Left lung (tissue), 10 donors: ENCODE data around the gene GRIA2. TPM values are rescaled to one million over a fixed set of nuclear protein-coding genes. Genes with fewer than 3 reads are reported as not detected.

ENCODE experiments used
- ATAC-seq: fragments of 200-7000 bp; cut with Tn5 transposase; one replicate; pipeline ENCODE4 v1.9.1; 2020; ENCODE audit warnings: moderate library complexity
- DNase-seq, 4 donors: peaks; one replicate each; pipeline ENCODE4 v3.0.0-alpha.2; 2013 to 2020
- H3K27ac ChIP-seq, 2 donors: fragments of 200-600 bp; sonication (generic) in 1 of 2; one replicate each; pipeline versions ENCODE4 v1.5.0 to v1.8.0; 2020 to 2021
- H3K27me3 ChIP-seq, 2 donors: fragments of 200-600 bp; sonication (generic) in 1 of 2; one replicate each; pipeline versions ENCODE4 v1.5.0 to v1.8.0; 2020 to 2021
- H3K36me3 ChIP-seq, 2 donors: fragments of 200-600 bp; sonication (generic) in 1 of 2; one replicate each; pipeline versions ENCODE4 v1.5.0 to v1.8.0; 2020 to 2021
- H3K4me1 ChIP-seq, 2 donors: fragments of 200-600 bp; one replicate each; pipeline ENCODE4 v1.8.0; 2021
- H3K4me3 ChIP-seq, 2 donors: fragments of 200-600 bp; sonication (generic) in 1 of 2; one replicate each; pipeline versions ENCODE4 v1.5.0 to v1.8.0; 2020 to 2021; ENCODE audit warnings: mild to moderate bottlenecking in 1 of 2
- H3K9me3 ChIP-seq, 2 donors: fragments of 200-600 bp; sonication (generic) in 1 of 2; one replicate each; pipeline versions ENCODE4 v1.5.0 to v1.8.0; 2020 to 2021
- CTCF ChIP-seq, 2 donors: fragments of 200-600 bp; sonication (generic) in 1 of 2; IDR thresholded peaks; one replicate each; pipeline versions ENCODE4 v1.5.0 to v1.8.0; 2021; ENCODE audit warnings: antibody characterized with exemption in 2 of 2
- intact Hi-C, 2 donors: fragments of 100-400 bp; cut with DNase I; formaldehyde crosslinking; loops; one replicate each; pipeline versions ENCODE4 v1.11.2 to v1.14.2; 2022
- polyA plus RNA-seq, 6 donors: library from polyadenylated mRNA; unstranded; fragments of 120-200 nt; gene quantifications; one replicate each; pipeline ENCODE4 v1.2.1, GENCODE V29; 2013; ENCODE audit not compliant: insufficient read length in 6 of 6
- total RNA-seq, 2 donors: library from RNA; stranded (reverse); fragmentation: NEBNext Ultra II Directional; extraction: Animal tissue kit (Norgen Biotek cat#: 25700); gene quantifications; one replicate each; pipeline ENCODE4 v1.2.1, GENCODE V29; 2021
- donor health status: DM: no; HTN: yes; CAD: no.
- donor health status: DM: no; HTN: no; CAD: no.

GRIA2 gene
- total and polyA plus RNA-seq, 8 donors: 1.5 to 3.5 (median 1.9) TPM; not detected in 2

- no peak for TF ChIP-seq CTCF (IDR thresholded peaks at IDR 0.05)
- Histone ChIP-seq H3K27ac (no peak overlapping the region), H3K36me3 (no peaks in the 10 kb centered on the region), H3K4me1 (no peaks in the 10 kb centered on the region), H3K4me3 (no peak overlapping the region), H3K9me3 (no peaks in the 10 kb centered on the region), H3K27me3 (no peaks in the 10 kb centered on the region)
- DNase-seq (no peak), ATAC-seq (no peak)
- intact Hi-C loops: no loop called here
These were observed 107.1 kb downstream of the GRIA2 start for GRCh38 chr4:157327666-157328065.

- no peak for ATAC-seq
- Histone ChIP-seq H3K4me1 (no peaks in the 10 kb centered on the region), H3K27ac (no peak overlapping the region), H3K4me3 (no peak overlapping the region), H3K9me3 (peaks cover 0 to 3% of the 10 kb centered on the region in 2 donors), H3K36me3 (no peaks in the 10 kb centered on the region), H3K27me3 (no peaks in the 10 kb centered on the region)
- TF ChIP-seq CTCF (IDR thresholded peaks at IDR 0.05): no peak
- DNase-seq: no peak
- intact Hi-C loops: no loop called here
These were observed 137.4 kb downstream of the GRIA2 start for GRCh38 chr4:157357887-157358286.

- Histone ChIP-seq H3K4me3 (no peak overlapping the region), H3K9me3 (no peaks in the 10 kb centered on the region), H3K4me1 (no peaks in the 10 kb centered on the region), H3K36me3 (no peaks in the 10 kb centered on the region), H3K27ac (no peak overlapping the region), H3K27me3 (no peaks in the 10 kb centered on the region)
- intact Hi-C loops: no loop called here
- no peak for DNase-seq
- ATAC-seq: no peak
- TF ChIP-seq CTCF (IDR thresholded peaks at IDR 0.05): no peak
These were observed 137.9 kb downstream of the GRIA2 start for GRCh38 chr4:157358439-157358838.

GRCh38 chr4:157358851-157359250 is 138.3 kb downstream of the GRIA2 start:
- H3K27ac ChIP-seq: no peak overlapping the region
- no peaks in the 10 kb centered on the region for H3K9me3 ChIP-seq
- ATAC-seq (no peak), DNase-seq (no peak)
- TF ChIP-seq CTCF (IDR thresholded peaks at IDR 0.05): no peak
- intact Hi-C loops: no loop called here
- no peak overlapping the region for H3K4me3 ChIP-seq
- H3K4me1 ChIP-seq: no peaks in the 10 kb centered on the region
- no peaks in the 10 kb centered on the region for H3K36me3 ChIP-seq
- no peaks in the 10 kb centered on the region for H3K27me3 ChIP-seq

GRCh38 chr4:157363360-157363759 is 142.8 kb downstream of the GRIA2 start:
- no peak for TF ChIP-seq CTCF (IDR thresholded peaks at IDR 0.05)
- Histone ChIP-seq H3K27me3 (no peaks in the 10 kb centered on the region), H3K36me3 (no peaks in the 10 kb centered on the region), H3K4me1 (no peaks in the 10 kb centered on the region), H3K27ac (no peak overlapping the region), H3K9me3 (no peaks in the 10 kb centered on the region), H3K4me3 (no peak overlapping the region)
- ATAC-seq: no peak
- intact Hi-C loops: no loop called here
- no peak for DNase-seq
